Heart left ventricle (tissue), 16 donors: Measurements from ENCODE around the gene NCR1. TPM values are rescaled to one million over a fixed set of nuclear protein-coding genes. Genes with fewer than 3 reads are reported as not detected.
"Not testable (repeated sequence)": the region's sequence is repeated elsewhere in the genome, so short reads cannot be mapped to it uniquely, and the experiment has no call there.

Source experiments
- ATAC-seq, 4 donors: fragments of 200-7000 bp; cut with Tn5 transposase; one replicate each; pipeline ENCODE4 v1.9.1; 2020 to 2022; ENCODE audit warnings: moderate library complexity in 4 of 4, mild to moderate bottlenecking in 3 of 4, moderate number of reproducible peaks in 1 of 4
- DNase-seq, 5 donors: peaks; one replicate each; pipeline ENCODE4 v3.0.0-alpha.2; 2020
- H3K27ac ChIP-seq, 12 donors: fragments of 200-600 bp; sonication (generic) in 4 of 12; one replicate each; pipeline versions ENCODE4 v1.5.0 to v1.8.0; 2016 to 2022; ENCODE audit warnings: mild to moderate bottlenecking in 2 of 12
- H3K27me3 ChIP-seq, 9 donors: fragments of 200-600 bp; sonication (generic) in 2 of 9; one replicate each; pipeline versions ENCODE4 v1.5.1 to v1.8.0; 2016 to 2022; ENCODE audit warnings: mild to moderate bottlenecking in 3 of 9
- H3K36me3 ChIP-seq, 9 donors: fragments of 200-600 bp; sonication (generic) in 2 of 9; one replicate each; pipeline versions ENCODE4 v1.5.0 to v1.8.0; 2018 to 2022; ENCODE audit warnings: mild to moderate bottlenecking in 2 of 9
- H3K4me1 ChIP-seq, 12 donors: fragments of 200-600 bp; sonication (generic) in 4 of 12; one replicate each; pipeline versions ENCODE4 v1.5.0 to v1.8.0; 2016 to 2022; ENCODE audit warnings: mild to moderate bottlenecking in 3 of 12
- H3K4me3 ChIP-seq, 12 donors: fragments of 200-600 bp; sonication (generic) in 4 of 12; one replicate each; pipeline versions ENCODE4 v1.5.0 to v1.8.0; 2017 to 2022; ENCODE audit warnings: mild to moderate bottlenecking in 9 of 12, moderate library complexity in 4 of 12
- H3K9me3 ChIP-seq, 12 donors: fragments of 200-600 bp; sonication (generic) in 4 of 12; one replicate each; pipeline versions ENCODE4 v1.5.0 to v1.8.0; 2016 to 2022; ENCODE audit warnings: mild to moderate bottlenecking in 1 of 12
- POLR2A ChIP-seq, 2 donors: fragments of 450-650 bp; IDR thresholded peaks; one replicate each; pipeline ENCODE4 v1.6.1; 2017; ENCODE audit warnings: antibody characterized with exemption in 2 of 2, mild to moderate bottlenecking in 2 of 2, moderate library complexity in 2 of 2
- WGBS, 4 donors: extraction: QIAGEN DNeasy Blood & Tissue Kit in 2 of 4; methylation state at CpG; one replicate each; pipeline versions ENCODE4 v1.1.5 to v1.1.7; 2013 to 2018; 5-methylcytosine and 5-hydroxymethylcytosine counted together
- intact Hi-C, 10 donors: fragments of 100-400 bp; cut with DNase I; formaldehyde crosslinking; loops; one replicate each; pipeline versions ENCODE4 v1.11.1 to v1.14.2; 2022
- long read RNA-seq, 3 donors: library from polyadenylated mRNA; unstranded; transcript quantifications; one replicate each; pipeline ENCODE4 v2.0.0, GENCODE V29; 2020 to 2021
- polyA plus RNA-seq, 2 donors: library from polyadenylated mRNA; stranded (reverse); fragments of 200-250 nt; gene quantifications; one replicate each; pipeline ENCODE4 v1.2.3, GENCODE V29; 2013
- total RNA-seq, 9 donors: library from RNA; depleted of rRNA in 2 of 9; stranded (reverse); fragments of >200 nt in 2 of 9; fragmentation: NEBNext Ultra II Directional in 3 of 9; extraction: Animal tissue kit (Norgen Biotek cat#: 25700) in 3 of 9; gene quantifications; one replicate each; pipeline versions ENCODE4 v1.1.0 to v1.2.4, GENCODE V29; 2016 to 2023
- TF ChIP-seq, protein P1 (sequence below), 12 donors: fragments of 200-600 bp; sonication (generic) in 4 of 12; IDR thresholded peaks; one replicate each; pipeline versions ENCODE4 v1.5.0 to v1.8.0; 2018 to 2022; ENCODE audit warnings: antibody characterized with exemption in 12 of 12, mild to moderate bottlenecking in 5 of 12
- donor health status: ischemic (EF 13 %, LVEDD 7.1; RV severe dilation, severe dysfunction).
- donor health status: healthy with polysubstance abuse.
- donor health status: DM: no; HTN: yes; CAD: no.
- donor health status: DM: no; HTN: no; CAD: no.
- donor health status: ischemic (EF 25% LVEDD 6.9; RV normal size, moderate dysfunction).
- donor health status: ischemic (EF 25% LVEDD 5.7; RV mildly dilated, moderate dysfunction).
- donor health status: healthy.
- donor health status: DM: yes; HTN: yes; CAD: no.
- donor health status: ischemic (EF 35%, LVEDD 5.7; RV mildly dilated, moderate dysfunction).
- donor health status: nonischemic (EF 11% LVEDD 7.7; RV severe dilation, severe dysfunction).
- donor health status: DM: yes; HTN: yes; CAD: no.
- donor health status: PGD.
- donor health status: ischemic (EF 29% LVEDD 5.4; RV normal size, mild dysfunction).
- donor health status: nonischemic (EF 23%, LVEDD 6.1; RV moderate dilation, normal function).

Gene NCR1, protein sequence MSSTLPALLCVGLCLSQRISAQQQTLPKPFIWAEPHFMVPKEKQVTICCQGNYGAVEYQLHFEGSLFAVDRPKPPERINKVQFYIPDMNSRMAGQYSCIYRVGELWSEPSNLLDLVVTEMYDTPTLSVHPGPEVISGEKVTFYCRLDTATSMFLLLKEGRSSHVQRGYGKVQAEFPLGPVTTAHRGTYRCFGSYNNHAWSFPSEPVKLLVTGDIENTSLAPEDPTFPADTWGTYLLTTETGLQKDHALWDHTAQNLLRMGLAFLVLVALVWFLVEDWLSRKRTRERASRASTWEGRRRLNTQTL
- 1 to 10 TPM in 1 of 9 donors, under 1 TPM in 1, not detected in 7; 0.33 to 1.2 TPM for total RNA-seq
- polyA plus RNA-seq, result not detected
- long read RNA-seq, donor 1, result 0 reads
- long read RNA-seq, donor 2, result 0 reads
- long read RNA-seq, donor 3, result 0 reads

DNA sequence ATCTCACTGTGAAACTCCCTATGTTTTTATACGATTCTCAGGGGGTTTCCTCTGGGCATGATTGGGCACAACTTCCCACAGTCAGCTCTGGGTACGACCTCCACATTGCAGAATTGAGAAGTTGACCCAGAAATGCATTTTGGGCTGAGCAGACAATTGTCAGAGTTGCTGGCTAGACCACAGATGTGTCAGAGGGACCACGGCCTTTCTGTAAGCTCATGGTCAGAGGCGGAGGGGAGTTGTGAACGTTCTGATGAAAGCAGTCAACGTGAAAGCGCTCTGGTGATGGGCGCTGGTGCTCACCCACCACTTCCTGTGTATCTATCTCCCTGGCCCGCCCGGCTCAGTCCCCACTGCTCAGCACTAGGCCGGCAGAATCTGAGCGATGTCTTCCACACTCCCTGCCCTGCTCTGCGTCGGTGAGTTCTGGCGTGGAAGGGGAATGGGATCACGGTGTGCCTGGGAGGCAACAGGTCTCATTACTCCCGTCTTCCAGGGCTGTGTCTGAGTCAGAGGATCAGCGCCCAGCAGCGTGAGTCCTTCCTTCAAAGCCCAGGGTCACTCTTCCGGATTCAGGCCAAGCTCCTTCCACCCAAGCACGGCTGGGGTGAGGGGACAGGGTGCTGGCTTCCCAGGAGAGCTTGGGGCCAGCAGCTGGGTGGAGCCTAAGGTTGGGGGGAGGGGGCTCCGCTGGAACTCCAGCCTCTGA is at the start of gene NCR1:
TSS of gene NCR1 (plus strand) at position 346 of the 709 bp plus-strand sequence. CDS start at position 386, 40 bp downstream.
- TF ChIP-seq POLR2A (IDR thresholded peaks at IDR 0.05), result no peak
- TF ChIP-seq, protein P1, sequence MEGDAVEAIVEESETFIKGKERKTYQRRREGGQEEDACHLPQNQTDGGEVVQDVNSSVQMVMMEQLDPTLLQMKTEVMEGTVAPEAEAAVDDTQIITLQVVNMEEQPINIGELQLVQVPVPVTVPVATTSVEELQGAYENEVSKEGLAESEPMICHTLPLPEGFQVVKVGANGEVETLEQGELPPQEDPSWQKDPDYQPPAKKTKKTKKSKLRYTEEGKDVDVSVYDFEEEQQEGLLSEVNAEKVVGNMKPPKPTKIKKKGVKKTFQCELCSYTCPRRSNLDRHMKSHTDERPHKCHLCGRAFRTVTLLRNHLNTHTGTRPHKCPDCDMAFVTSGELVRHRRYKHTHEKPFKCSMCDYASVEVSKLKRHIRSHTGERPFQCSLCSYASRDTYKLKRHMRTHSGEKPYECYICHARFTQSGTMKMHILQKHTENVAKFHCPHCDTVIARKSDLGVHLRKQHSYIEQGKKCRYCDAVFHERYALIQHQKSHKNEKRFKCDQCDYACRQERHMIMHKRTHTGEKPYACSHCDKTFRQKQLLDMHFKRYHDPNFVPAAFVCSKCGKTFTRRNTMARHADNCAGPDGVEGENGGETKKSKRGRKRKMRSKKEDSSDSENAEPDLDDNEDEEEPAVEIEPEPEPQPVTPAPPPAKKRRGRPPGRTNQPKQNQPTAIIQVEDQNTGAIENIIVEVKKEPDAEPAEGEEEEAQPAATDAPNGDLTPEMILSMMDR (IDR thresholded peaks at IDR 0.05), result no peak
- no peak for DNase-seq
- peak within 1 kb of the TSS in 1 of 12 donors; percentile 1 for H3K4me3 ChIP-seq
- ATAC-seq, result peak in 1 of 4 donors; percentile 38
- H3K4me1 ChIP-seq, result no peaks in the 10 kb centered on the region
- intact Hi-C loops, result no loop called here
- H3K9me3 ChIP-seq, result no peaks in the 10 kb centered on the region
- no peaks in the 10 kb centered on the region for H3K36me3 ChIP-seq
- H3K27me3 ChIP-seq, result peaks cover 0 to 12% (median 0%) of the 10 kb centered on the region in 9 donors
- H3K27ac ChIP-seq, result no peak within 1 kb of the TSS
- WGBS, 4 donors, result 31 to 43% (median 38%) methylated on average over 10 to 22 of the region's 22 CpGs

DNA sequence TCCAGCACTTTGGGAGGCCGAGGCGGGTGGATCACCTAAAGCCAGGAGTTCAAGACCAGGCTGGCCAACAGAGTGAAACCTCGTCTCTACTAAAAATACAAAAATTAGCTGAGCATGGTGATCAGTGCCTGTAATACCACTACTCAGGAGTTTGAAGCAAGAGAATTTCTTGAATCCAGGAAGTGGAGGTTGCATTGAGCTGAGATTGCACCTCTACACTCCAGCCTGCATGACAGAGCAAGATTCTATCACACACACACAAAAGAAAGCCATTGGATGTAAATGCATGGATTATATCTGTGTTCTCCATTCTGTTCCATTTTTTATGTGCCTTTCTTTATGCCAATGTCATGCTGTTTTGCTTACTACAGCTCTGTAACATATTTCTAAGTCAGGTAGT is 47.5 kb upstream of the NCR1 start:
- DNase-seq, H3K27ac ChIP-seq, H3K9me3 ChIP-seq, H3K36me3 ChIP-seq, H3K4me1 ChIP-seq, intact Hi-C loops, H3K27me3 ChIP-seq, H3K4me3 ChIP-seq, ATAC-seq: not testable (repeated sequence)
- whole genome bisulfite sequencing, 4 donors, result 47 to 76% (median 66%) methylated on average over 3 of the region's 3 CpGs

DNA sequence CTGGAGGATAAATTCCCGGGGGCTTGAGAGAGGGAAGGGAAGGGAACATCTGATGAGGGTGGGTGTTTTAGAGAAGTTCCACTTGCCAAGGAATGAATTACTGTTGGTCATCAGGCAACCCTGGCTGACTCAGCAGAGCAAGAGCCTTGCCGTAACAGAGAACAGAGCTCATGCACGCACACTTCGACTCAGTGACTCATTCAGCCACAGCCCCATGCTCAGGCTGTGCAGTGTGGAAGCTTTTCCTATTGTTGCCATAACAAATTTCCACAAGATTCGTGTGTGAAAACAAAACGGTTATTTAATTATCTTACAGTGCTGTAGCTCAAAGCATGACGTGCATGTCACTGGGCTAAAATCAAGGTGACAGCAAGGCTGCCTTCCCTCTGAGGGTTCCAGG is 46.5 kb upstream of the NCR1 start:
- H3K27me3 ChIP-seq, H3K9me3 ChIP-seq, ATAC-seq, H3K4me3 ChIP-seq, H3K36me3 ChIP-seq, H3K4me1 ChIP-seq, H3K27ac ChIP-seq, intact Hi-C loops, DNase-seq: not testable (repeated sequence)
- 69 to 74% (median 71%) methylated on average over 7 of the region's 7 CpGs for WGBS, 4 donors

DNA sequence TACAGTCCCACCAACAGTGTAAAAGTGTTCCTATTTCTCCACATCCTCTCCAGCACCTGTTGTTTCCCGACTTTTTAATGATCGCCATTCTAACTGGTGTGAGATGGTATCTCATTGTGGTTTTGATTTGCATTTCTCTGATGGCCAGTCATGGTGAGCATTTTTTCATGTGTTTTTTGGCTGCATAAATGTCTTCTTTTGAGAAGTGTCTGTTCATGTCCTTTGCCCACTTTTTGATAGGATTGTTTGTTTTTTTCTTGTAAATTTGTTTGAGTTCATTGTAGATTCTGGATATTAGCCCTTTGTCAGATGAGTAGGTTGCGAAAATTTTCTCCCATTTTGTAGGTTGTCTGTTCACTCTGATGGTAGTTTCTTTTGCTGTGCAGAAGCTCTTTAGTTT is 42.5 kb upstream of the NCR1 start:
- ATAC-seq, H3K27ac ChIP-seq, H3K4me3 ChIP-seq, H3K36me3 ChIP-seq, intact Hi-C loops, DNase-seq, H3K4me1 ChIP-seq, H3K9me3 ChIP-seq: not testable (repeated sequence)
- H3K27me3 ChIP-seq, result peaks cover 0 to 15% (median 0%) of the 10 kb centered on the region in 9 donors
- 87 to 100% (median 92%) methylated on average over 1 to 2 of the region's 3 CpGs for WGBS, 4 donors

DNA sequence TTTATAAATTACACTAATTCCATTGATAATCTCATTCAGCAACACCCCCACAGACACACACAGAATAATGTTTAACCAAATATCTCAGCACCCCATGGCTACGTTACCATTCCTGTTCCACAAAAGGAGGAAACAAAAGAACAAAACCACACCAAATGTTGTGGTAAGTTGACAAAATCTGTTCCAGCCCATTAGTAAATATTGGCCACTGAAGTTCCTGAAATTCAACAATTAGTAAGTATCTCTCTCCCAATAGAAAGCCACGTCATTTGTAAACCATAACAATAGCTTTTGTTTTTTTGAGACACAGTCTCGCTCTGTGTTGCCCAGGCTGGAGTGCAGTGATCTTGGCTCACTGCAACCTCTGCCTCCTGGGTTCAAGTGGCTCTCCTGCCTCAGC is 34.3 kb upstream of the NCR1 start:
- TF ChIP-seq POLR2A (IDR thresholded peaks at IDR 0.05), result no peak
- TF ChIP-seq, protein P1 (IDR thresholded peaks at IDR 0.05), result no peak
- 55 to 78% (median 74%) methylated on average over 3 of the region's 3 CpGs for WGBS, 4 donors

More for the DNA sequence above, 34.3 kb upstream of the NCR1 start:
- no peak overlapping the region for H3K27ac ChIP-seq
- ATAC-seq (no peak), DNase-seq (no peak)
- no peak overlapping the region for H3K4me3 ChIP-seq
- H3K27me3 ChIP-seq, result peaks cover 0 to 4% (median 0%) of the 10 kb centered on the region in 9 donors
- intact Hi-C loops, result no loop called here
- no peaks in the 10 kb centered on the region for H3K36me3 ChIP-seq
- H3K4me1 ChIP-seq, result peaks cover 0 to 21% (median 0%) of the 10 kb centered on the region in 12 donors
- no peaks in the 10 kb centered on the region for H3K9me3 ChIP-seq
